ENCODE data around the gene PRKAR1B. TPM values are rescaled to one million over a fixed set of nuclear protein-coding genes. Genes with fewer than 3 reads are reported as not detected.

PRKAR1B gene
- total and polyA plus RNA-seq, 2 donors (not counting 1 experiment from before 2014, with no cell fraction given), result 4.5 to 8.6 TPM

GRCh38 chr7:566100-566499, 161.0 kb downstream of the PRKAR1B start:
- POLR2A ChIA-PET, result no interaction called here
- Histone ChIP-seq H4K20me1 (ENCODE audit: control insufficient read depth, insufficient read depth, low read length, poor library complexity, severe bottlenecking) (no peaks in the 10 kb centered on the region), H3K9ac (ENCODE audit: low read length) (no peak overlapping the region), H2AFZ (ENCODE audit: insufficient read depth, low read depth, low read length, poor library complexity, severe bottlenecking) (no peak overlapping the region), H3K79me2 (ENCODE audit: control insufficient read depth, insufficient read depth, low read length) (no peaks in the 10 kb centered on the region), H3K4me1 (ENCODE audit: control insufficient read depth in 2 of 2, insufficient read depth in 2 of 2, low read length in 2 of 2) (no peaks in the 10 kb centered on the region), H3K4me2 (replicated peaks; ENCODE audit: low read depth, low read length, poor library complexity, severe bottlenecking) (no peak overlapping the region), H3K36me3 (replicated peaks in 1 of 2; ENCODE audit: control extremely low read depth in 1 of 2, control insufficient read depth in 1 of 2, extremely low read depth in 1 of 2, insufficient read depth in 2 of 2, low read length in 1 of 2) (no peaks in the 10 kb centered on the region), H3K9me3 (ENCODE audit: control extremely low read depth in 1 of 3, control insufficient read depth in 2 of 3, insufficient read depth in 1 of 3, low read length in 2 of 3) (peaks cover 0 to 8% (median 0%) of the 10 kb centered on the region in 3 donors), H3K27ac (ENCODE audit: low read length in 2 of 2) (no peak overlapping the region), H3K27me3 (replicated peaks in 1 of 4; ENCODE audit: control extremely low read depth in 1 of 4, control insufficient read depth in 3 of 4, insufficient read depth in 4 of 4, low read length in 3 of 4) (no peaks in the 10 kb centered on the region), H3K4me3 (ENCODE audit: control extremely low read depth in 1 of 5, extremely low read depth in 1 of 5, insufficient read depth in 1 of 5, low read depth in 2 of 5, low read length in 4 of 5) (no peak overlapping the region)
- TF ChIP-seq CTCF (IDR thresholded peaks at IDR 0.05) (no peak), EZH2 (IDR thresholded peaks at IDR 0.05; ENCODE audit: borderline replicate concordance, insufficient read depth, low read depth, low read length, poor library complexity, severe bottlenecking) (no peak)
- intact Hi-C loops (cut with micrococcal nuclease), result no loop called here
- no peak overlapping the region for H3K27ac Mint-ChIP-seq
- DNase-seq (no peak), ATAC-seq (ENCODE audit: low read depth) (no peak)
- 86% methylated on average over 1 of the region's 1 CpG for WGBS (ENCODE audit: insufficient coverage)
- no peaks in the 10 kb centered on the region for H3K27me3 Mint-ChIP-seq
- CTCF ChIA-PET, result no interaction called here
- H3K4me3 Mint-ChIP-seq, result no peak overlapping the region
- H3K4me1 Mint-ChIP-seq, result no peaks in the 10 kb centered on the region
- H3K9me3 Mint-ChIP-seq (ENCODE audit: insufficient read depth), result no peaks in the 10 kb centered on the region

- no peaks in the 10 kb centered on the region for H3K4me1 ChIP-seq (ENCODE audit: control insufficient read depth in 2 of 2, insufficient read depth in 2 of 2, low read length in 2 of 2)
- ChIA-PET CTCF (no interaction called here), POLR2A (no interaction called here)
- intact Hi-C loops (cut with micrococcal nuclease), result no loop called here
- no peak overlapping the region for H2AFZ ChIP-seq (ENCODE audit: insufficient read depth, low read depth, low read length, poor library complexity, severe bottlenecking)
- no peak overlapping the region for H3K9ac ChIP-seq (ENCODE audit: low read length)
- TF ChIP-seq CTCF (IDR thresholded peaks at IDR 0.05) (no peak), EZH2 (IDR thresholded peaks at IDR 0.05; ENCODE audit: borderline replicate concordance, insufficient read depth, low read depth, low read length, poor library complexity, severe bottlenecking) (no peak)
- H3K79me2 ChIP-seq (ENCODE audit: control insufficient read depth, insufficient read depth, low read length), result no peaks in the 10 kb centered on the region
- WGBS (ENCODE audit: insufficient coverage), result 97% methylated on average over 26 of the region's 26 CpGs
- H3K4me3 ChIP-seq (ENCODE audit: control extremely low read depth in 1 of 5, extremely low read depth in 1 of 5, insufficient read depth in 1 of 5, low read depth in 2 of 5, low read length in 4 of 5), result no peak overlapping the region
- H3K27ac ChIP-seq (ENCODE audit: low read length in 2 of 2), result no peak overlapping the region
- H3K36me3 ChIP-seq (replicated peaks in 1 of 2; ENCODE audit: control extremely low read depth in 1 of 2, control insufficient read depth in 1 of 2, extremely low read depth in 1 of 2, insufficient read depth in 2 of 2, low read length in 1 of 2), result no peaks in the 10 kb centered on the region
- no peak overlapping the region for H3K4me2 ChIP-seq (replicated peaks; ENCODE audit: low read depth, low read length, poor library complexity, severe bottlenecking)
- H3K9me3 ChIP-seq (ENCODE audit: control extremely low read depth in 1 of 3, control insufficient read depth in 2 of 3, insufficient read depth in 1 of 3, low read length in 2 of 3), result peaks cover 0 to 10% (median 0%) of the 10 kb centered on the region in 3 donors
- Mint-ChIP-seq H3K9me3 (ENCODE audit: insufficient read depth) (no peaks in the 10 kb centered on the region), H3K4me1 (no peaks in the 10 kb centered on the region), H3K4me3 (no peak overlapping the region), H3K27me3 (no peaks in the 10 kb centered on the region), H3K27ac (no peak overlapping the region)
- DNase-seq (no peak), ATAC-seq (ENCODE audit: low read depth) (no peak)
- H3K27me3 ChIP-seq (replicated peaks in 1 of 4; ENCODE audit: control extremely low read depth in 1 of 4, control insufficient read depth in 3 of 4, insufficient read depth in 4 of 4, low read length in 3 of 4), result no peaks in the 10 kb centered on the region
- H4K20me1 ChIP-seq (ENCODE audit: control insufficient read depth, insufficient read depth, low read length, poor library complexity, severe bottlenecking), result no peaks in the 10 kb centered on the region
These were observed 162.8 kb downstream of the PRKAR1B start for GRCh38 chr7:564176-564865.

Data from B cell (primary cell).